NCI-H1930 (cell line): Measurements from ENCODE around the gene UST.
A peak's percentile ranks its signal among the peaks of the same experiment; 100 is the strongest.
"Not testable (repeated sequence)": the region's sequence is repeated elsewhere in the genome, so short reads cannot be mapped to it uniquely, and the experiment has no call there.

Experiments
- DNase-seq, 2 experiments: peaks; one replicate each; lab custom pipeline; 2025; lab: John Stamatoyannopoulos, UW

The UST gene

DNA sequence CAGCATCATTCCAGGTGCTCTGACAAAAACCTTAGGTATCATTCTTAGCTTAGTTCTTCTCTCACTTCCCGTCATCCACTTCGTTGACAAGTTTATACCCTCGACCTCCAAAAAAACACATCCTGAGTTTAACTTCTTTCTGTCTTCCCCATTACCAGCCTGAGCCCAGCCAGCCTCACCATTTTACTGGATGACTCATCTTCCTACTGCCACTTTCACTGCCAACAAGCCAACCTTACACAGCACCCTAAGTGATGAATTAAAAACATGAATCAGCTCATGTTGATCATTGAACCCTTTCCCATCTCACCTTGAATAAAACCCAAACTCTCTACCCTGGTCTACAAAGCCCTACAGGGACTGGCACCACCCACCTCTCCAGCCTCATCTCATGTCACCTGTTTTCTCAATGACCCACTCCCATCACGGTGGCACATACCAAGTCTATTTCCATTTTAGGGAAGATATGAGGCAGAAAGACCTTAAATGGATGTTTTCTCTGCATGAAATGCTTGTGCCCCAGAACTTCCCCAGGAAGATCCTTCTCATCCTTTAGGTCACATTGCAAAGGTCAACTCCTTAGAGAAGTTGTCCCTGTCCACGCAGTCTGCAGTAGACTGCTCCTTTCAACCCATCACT is 9.9 kb upstream of the UST start:
- no peak for DNase-seq

DNA sequence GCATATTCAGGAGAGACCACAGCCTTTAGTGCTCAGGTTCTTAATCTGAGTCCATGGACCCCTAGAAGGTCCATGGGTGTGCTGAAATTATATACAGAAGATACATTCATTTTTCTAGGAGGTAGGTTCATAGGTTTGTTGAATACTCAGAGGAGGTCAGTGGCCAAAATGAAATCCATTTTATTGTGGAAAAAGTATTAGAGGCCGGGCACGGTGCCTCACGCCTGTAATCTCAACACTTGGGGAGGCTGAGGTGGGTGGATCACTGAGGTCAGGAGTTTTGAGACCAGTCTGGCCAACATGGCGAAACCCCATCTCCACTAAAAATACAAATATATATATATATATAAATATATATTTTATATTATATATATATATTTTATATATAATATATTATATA is 9.0 kb upstream of the UST start:
- DNase-seq, result no peak

DNA sequence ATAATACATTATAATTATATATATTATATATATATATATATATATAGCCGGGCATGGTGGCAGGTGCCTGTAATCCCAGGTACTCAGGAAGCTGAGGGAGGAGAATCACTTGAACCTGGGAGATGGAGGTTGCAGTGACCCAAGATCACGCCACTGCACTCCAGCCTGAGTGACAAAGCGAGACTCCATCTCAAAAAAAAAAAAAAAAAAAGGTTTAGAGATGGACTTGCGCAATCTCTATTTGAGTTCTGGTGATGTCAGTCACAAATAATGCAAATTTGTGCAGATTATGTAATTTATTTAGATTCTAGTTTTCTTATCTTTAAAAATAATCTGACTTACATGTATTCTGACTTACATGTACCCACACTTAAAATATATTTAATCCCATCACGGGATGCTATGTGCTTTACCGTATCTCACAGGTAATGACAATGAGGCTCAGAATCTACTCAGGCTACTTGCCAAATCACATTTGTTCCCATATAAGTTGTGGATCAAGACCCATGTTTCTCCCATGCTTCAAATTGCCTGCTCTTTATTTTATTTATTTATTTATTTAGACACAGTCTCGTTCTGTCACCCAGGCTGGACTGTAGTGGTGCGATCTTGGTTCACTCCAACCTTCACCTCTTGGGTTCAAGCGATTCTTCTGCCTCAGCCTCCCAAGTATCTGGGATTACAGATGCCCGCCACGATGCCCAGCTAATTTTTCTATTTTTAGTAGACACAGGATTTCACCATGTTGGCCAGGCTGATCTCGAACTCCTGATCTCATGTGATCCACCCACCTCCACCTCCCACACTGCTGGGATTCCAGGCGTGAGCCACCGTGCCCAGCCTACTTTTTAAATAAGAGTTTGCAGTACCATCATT is 7.6 kb upstream of the UST start:
- DNase-seq, result no peak

DNA sequence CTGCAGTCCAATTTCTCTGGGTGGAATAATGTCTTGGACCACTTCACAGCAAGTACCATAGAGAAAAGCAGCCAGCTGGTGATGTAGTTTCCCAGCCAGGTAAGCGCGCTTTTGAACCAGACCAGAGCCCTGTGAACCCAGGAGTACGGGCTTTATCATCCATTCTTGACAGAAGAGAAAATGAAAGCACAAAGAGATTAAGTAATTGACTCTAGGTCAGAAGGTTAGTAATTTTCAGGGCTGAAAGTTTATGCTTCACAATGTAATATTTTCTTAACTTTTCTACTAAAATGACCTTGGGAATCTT is 7.1 kb upstream of the UST start:
- no peak for DNase-seq

DNA sequence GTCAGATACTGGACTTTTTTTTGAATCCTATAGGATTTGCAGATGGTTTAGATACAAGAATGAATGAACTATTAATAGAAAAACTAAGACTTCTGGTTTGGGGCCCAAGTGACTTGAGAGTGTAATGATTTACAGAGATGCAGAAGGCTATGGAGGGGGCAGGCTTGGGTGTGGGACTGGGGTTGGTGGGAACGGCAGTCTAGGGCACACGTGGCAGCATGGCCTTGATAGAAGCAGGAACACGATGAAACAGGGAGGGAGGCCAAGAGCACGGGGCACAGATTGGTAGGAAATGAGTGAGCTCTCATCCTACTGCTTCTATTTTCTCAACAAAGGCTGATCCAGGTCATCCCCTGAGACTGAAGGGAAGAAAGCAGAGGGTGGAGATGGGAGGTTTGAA is 3.4 kb upstream of the UST start:
- DNase-seq, result no peak

DNA sequence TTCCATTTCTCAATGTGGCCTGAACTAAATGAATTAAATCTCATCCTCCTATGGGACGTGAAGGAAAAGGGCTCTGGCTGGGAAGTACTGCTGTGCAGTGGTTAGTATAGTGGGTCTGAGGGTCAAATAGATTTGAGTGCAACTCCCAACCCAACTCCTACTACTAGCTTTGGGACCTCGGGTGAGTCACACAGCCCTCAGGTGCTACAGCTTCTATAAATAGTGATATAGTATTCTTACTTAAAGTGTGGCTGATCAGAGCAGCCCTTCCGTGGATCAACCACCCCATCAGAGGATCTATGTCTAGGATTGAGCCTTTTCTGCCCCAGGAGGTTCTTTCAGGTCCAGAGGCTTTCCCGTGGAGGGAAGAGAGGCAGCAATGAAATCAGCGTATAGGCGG is 904 bp upstream of the UST start:
- DNase-seq, result no peak

DNA sequence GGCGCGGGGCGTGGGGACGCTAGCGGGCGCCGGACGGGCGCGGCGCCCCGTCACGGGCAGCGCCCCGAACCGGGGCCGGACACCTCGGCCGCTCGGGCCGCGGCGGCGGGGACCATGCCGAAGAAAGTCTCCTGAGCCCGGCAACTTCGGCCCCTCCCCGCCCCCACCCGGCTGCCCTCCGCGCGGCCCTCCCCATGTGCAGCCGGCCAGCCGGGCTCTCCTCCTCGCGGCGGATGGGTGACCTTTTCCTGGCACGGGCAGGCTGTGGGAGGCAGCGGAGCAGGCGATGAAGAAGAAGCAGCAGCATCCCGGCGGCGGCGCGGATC is 278 bp downstream of the UST start:
- DNase-seq, result no peak

DNA sequence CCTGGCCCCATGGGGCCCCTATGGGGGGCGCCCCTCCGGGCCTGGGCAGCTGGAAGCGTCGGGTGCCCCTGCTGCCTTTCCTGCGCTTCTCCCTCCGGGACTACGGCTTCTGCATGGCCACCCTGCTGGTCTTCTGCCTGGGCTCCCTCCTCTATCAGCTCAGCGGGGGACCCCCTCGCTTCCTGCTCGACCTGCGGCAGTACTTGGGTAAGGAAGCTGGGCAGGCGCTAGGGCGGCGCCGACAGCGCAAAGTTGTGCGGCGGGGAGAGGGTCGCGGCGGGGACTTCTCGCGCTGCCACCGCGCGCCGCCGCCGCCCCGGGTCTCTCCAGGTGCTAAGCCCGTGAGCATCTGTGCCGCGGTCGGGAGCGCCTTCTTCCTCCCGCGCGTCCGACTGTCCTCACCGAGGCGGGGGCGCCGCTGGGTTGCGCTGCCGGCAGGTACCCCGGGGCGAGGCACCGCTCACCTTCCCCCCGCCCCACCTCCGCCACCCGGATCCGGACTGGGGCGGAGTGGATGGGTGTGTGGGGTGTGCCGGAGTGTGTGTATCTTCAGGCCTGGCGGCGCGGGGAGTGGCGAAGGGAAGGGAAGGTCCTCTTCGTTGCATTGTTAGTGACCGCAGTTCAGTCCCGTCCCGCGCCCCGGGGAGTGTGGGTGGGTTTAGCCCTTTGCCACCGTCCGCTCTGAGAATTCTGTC is 788 bp downstream of the UST start:
- peak; percentile 3 to 19 for DNase-seq

DNA sequence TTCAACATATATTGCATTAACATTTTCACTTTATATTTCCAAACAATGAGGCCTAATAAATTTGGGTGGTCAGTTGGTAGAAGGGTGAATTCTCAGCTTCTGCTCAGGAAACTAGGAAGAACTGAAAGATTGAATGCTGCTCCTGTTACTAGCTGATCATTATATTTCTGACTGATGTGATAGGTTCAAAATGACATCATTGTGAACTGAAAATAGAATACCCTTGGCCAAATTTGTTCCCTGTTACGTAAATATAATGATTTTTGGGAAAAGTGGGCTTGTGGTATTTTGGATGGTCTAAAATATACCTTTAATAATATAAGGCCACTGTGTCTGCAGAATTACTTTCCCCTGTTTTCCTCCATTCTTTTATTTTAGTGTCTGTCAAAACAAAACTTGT is 2.8 kb downstream of the UST start:
- no peak for DNase-seq

DNA sequence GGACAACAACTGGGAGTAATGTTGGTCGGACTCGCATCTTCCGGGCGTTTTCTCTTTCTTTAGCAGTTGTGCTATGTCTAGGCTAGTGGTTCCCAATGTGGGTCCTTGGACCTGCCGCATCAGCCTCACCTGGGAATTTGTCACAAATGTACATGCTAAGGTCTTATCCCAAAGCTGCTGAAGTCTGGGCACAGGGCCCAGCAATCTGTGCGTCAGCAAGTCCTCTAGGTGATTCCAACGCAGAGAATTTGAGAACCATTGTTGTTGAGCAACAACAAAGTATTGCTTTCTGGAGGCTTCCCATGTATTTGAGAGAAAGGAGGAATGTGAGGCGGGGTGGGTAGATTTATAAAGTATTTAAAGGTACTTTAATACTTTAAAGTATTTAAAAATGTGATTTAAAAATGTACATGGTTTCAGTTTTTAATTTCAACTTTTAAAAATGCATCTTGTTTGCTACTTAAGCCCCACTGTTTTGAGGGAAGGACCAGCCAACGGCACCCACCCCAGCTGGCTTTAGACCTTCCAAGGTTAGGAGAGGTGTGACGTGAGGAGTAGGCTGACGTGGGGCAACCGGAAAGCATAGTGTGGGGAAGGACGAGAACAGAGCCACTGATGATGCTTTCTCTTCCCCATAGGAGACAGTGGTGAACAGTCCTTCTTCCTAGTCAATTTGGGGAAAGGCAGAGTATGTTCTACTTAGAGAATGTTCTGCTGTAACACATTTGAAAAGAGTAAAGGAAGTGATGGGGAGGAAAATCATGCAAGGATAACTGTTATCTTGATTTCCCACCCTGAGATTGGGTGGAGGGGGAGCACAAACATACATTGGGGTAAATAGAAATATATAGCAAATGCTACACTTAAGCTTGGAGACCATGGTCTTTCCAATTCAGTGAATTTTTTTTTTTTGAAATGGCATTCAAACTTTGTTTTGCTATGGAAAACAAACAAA is 4.3 kb downstream of the UST start:
- DNase-seq, result no peak

DNA sequence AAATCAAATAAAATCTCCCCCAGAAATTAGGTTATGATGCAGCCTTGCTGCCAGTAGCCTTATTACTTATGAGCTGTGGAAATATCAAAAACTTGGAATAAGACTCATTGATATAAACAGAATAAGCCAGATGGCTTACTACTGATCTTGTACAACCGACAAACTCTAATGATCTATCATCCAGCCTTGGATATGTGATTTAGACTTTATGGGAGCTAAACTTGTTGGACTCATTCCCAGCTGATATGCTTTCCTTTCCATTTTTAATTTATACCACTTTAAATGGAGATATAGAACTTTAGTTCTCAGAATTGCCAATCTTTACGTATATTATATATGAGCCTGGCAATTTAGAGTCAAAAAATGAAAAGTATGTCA is 5.0 kb downstream of the UST start:
- no peak for DNase-seq

DNA sequence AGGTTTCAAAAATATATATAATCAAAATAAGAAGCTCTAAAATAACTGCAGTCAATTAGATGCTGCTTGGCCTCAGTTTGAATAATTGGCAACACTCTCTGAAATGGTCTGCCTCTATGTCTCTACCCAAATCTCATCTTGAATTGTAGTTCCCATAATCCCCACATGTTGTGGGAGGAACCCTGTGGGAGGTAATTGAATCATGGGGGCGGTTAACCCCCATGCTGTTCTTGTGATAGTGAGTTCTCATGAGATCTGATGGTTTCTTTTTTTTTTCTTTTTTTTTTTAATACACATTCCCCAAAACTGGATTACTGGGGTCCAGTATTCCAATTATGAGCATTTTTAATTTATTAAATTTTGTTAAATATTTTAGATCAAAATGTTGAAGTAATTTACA is 8.5 kb downstream of the UST start:
- not testable (repeated sequence) for DNase-seq

DNA sequence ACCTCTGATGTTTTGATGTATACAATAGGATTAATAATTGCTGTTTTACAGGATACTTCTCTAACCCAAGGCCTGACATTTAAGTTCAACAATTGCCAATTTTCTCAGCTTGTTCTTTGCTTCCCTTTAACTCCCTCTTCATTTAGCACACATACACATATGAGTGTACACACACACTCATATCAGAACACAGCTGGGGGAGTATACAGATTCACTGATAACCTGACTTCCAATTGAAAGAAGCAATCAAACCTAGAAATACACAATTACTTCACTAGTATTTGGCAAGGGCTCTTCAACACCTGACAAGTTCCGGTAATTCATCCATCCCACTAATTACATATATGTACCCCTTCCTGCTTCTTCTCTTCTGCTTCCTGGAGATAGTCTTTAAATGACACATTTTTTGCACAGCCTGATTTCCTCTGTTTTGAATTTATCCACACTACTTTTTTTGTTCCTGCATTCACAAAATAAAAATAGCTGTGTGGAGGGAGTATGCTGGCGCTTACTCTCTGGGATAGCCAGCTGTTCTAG is 11.2 kb downstream of the UST start:
- no peak for DNase-seq

DNA sequence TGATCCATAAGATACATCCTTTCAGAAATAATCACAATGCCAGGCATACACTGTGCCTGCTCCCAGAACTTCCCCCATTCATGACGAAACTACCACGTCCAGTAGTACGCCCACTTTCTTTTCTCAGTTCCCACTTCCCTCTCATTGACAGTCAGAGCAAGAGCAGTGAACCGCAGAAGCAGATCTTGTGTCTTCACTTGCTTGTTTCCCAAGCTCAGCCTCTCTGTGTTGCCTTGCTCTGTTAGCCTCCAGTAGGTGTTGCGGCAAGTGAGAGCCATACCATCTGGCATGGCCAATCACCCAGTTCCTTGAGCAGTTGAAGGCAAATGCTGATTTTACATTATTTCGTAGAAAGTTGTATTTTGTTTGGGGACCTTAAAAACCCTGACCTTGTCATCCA is 11.7 kb downstream of the UST start:
- no peak for DNase-seq

DNA sequence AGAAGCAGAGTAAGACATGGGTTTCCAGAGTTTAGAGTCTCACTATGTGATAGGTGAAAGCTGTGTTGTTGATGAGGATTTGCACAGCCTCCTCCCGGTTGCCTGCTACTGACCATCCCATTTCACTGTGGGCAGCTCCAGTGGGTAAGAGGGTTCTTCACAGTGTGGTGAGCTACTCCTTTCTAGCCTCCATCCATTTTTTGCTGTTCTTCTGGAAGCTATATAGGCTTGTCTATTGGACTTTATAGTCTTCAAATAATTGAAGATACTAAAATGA is 13.4 kb downstream of the UST start:
- DNase-seq, result no peak

DNA sequence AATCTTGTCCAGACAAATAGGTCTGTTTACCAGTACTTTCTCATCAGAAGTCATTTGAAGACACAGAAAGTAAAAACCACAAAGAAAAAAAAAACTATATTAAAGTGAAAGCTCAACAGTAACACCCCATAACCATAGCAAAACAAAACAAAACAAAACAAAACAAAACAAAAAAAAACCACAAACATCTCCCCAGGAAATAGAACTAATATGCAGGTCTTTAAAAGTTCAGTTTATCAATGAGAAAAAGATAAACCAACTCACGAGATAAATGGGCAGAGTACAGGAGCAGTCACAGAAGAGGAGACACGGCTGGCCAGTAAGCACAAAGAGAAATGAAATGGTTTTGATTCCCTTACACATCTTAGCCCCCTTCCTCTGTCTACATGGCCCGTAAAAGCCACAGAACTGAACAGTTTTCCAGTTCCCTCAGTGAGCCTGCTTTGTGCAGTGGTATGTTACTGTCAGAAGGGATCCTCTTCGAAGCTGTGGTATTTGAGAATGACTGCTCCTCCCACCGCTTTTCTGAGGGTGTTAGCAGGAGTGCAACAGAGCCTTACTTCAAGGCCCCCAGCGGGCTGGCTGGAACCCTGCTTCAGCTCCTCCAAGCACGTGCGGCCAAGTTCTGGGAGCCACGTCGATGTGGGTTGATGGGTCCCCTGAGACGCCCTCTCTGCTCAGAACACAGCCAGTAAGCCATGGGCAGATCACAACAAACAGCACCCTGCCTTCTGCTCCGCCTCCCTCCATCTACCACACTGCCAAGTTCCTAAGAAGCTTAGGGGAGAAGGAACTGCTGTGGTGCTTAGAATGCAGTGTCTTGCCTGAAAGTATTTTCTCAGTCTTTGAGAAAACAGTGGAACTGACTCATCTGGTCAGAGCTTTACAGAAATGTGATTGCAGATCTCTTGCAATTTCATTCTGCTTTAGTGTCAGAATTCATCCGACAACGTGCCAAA is 14.0 kb downstream of the UST start:
- DNase-seq, result no peak

DNA sequence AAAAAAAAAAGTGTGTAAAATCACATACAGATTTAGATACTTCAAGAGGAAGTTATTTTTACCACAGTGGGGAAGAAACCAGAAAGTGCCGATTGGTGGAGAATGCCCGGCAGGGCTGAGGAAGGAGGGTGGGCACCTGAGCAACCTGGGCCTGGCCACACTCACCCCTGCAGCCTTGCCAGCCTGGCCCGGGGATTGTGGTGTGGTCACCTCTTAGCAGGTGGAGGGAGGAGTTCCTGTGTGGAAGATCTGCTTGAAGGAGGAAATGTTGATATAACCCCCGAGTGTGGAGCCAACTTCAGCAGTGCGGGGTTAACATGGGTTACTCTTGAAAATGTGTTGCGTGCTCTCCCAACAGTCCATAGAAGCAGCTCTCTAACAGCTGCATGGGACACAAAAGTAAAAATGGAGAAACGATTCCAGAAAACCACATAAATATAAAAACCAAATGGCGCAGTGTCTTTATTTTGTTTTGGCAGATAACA is 14.7 kb downstream of the UST start:
- DNase-seq, result no peak

DNA sequence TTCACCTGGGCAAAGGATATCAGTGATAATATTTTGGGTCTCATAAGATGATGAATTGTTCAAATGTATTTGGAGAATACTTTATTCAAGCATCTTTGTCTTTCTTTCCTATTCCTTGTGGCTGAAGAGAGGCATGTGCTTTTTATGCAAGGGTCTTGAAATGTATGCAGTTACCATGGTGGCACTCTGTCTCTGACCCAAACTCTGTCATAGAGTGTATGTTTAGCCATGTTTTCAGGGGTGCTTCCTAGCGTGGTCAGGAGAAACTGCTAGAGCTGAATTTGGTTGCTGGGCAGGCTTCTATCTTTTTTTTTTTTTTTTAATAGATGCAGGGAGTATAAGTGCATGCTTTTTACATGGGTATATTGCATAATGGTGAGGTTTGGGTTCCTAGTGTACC is 15.4 kb downstream of the UST start:
- DNase-seq, result no peak

DNA sequence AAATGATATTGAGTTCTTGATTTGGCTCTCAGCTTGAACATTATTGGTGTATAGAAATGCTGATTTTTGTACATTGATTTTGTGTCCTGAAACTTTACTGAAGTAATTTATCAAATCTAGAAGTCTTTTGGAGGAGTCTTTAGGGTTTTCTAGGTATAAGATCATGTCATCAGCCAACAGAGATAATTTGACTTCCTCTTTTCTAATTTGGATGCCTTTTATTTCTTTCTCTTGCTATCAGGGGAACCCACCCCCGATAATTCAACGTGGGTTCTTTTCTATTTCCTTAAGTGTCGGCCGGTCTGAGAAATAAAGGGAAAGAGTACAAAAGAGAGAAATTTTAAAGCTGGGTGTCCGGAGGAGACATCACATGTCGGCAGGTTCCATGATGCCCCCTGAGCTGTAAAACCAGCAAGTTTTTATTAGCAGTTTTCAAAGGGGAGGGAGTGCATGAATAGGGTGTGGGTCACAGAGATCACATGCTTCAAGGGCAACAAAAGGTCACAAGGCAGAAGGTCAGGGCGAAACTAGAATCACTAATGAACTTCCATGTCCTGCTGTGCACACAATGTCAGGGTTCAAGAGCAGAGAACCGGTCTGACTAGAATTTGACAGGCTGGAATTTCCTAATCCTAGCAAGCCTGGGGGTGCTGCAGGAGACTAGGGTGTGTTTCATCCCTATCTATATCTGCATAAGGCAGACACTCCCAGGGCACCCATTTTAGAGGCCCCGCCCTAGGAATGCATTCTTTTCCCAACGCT is 17.6 kb downstream of the UST start:
- not testable (repeated sequence) for DNase-seq
